Fibroblast of lung (primary cell): Measurements from ENCODE around the gene COL19A1. TPM values are rescaled to one million over a fixed set of nuclear protein-coding genes. Genes with fewer than 3 reads are reported as not detected.

Source experiments
- DNase-seq, 2 donors: peaks; one replicate each; pipeline versions ENCODE4 v3.0.0 to v3.0.0-alpha.2; 2010; ENCODE audit warnings: low read depth in 2 of 2
- H2AFZ ChIP-seq: 2 replicates; pipeline ENCODE4 v1.5.1; 2012; ENCODE audit warnings: low read length, control low read depth, inconsistent platforms
- H3K27ac ChIP-seq: 2 replicates; pipeline ENCODE4 v1.5.1; 2011; ENCODE audit warnings: low read length, control low read depth; ENCODE audit not compliant: insufficient read depth
- H3K27me3 ChIP-seq: 2 replicates; pipeline ENCODE4 v1.5.1; 2011; ENCODE audit warnings: mild to moderate bottlenecking, low read length; ENCODE audit not compliant: control insufficient read depth, insufficient read depth
- H3K36me3 ChIP-seq: 2 replicates; pipeline ENCODE4 v1.5.1; 2011; ENCODE audit warnings: low read length; ENCODE audit not compliant: control insufficient read depth, insufficient read depth
- H3K4me1 ChIP-seq: 2 replicates; pipeline ENCODE4 v1.5.1; 2011; ENCODE audit warnings: low read length; ENCODE audit not compliant: control insufficient read depth, insufficient read depth; ENCODE audit errors: extremely low read depth
- H3K4me2 ChIP-seq: 2 replicates; pipeline ENCODE4 v1.5.1; 2011; ENCODE audit warnings: low read length, control low read depth; ENCODE audit not compliant: insufficient read depth; ENCODE audit errors: extremely low read depth
- H3K4me3 ChIP-seq, 4 experiments: fragments of 200-600 bp in 1 of 4; sonication (generic) in 1 of 4; replicated peaks in 1 of 4; 2 replicates each; pipeline ENCODE4 v1.5.1; 2011 to 2016; ENCODE audit warnings: low read length in 4 of 4, low read depth in 3 of 4, mild to moderate bottlenecking in 3 of 4, control low read depth in 2 of 4, inconsistent platforms in 1 of 4, mixed read lengths in 1 of 4; ENCODE audit not compliant: insufficient read depth in 1 of 4; ENCODE audit errors: control extremely low read depth in 1 of 4
- H3K79me2 ChIP-seq: 2 replicates; pipeline ENCODE4 v1.5.1; 2012; ENCODE audit warnings: mild to moderate bottlenecking, low read length, inconsistent platforms; ENCODE audit not compliant: control insufficient read depth, insufficient read depth
- H3K9ac ChIP-seq: 2 replicates; pipeline ENCODE4 v1.5.1; 2011; ENCODE audit warnings: mild to moderate bottlenecking, low read length, control low read depth; ENCODE audit not compliant: insufficient read depth
- H3K9me3 ChIP-seq: 2 replicates; pipeline ENCODE4 v1.5.1; 2012; ENCODE audit warnings: low read depth, low read length; ENCODE audit not compliant: control insufficient read depth, insufficient read depth
- H4K20me1 ChIP-seq: 2 replicates; pipeline ENCODE4 v1.5.1; 2011; ENCODE audit warnings: low read length; ENCODE audit not compliant: control insufficient read depth, insufficient read depth; ENCODE audit errors: extremely low read depth
- CTCF ChIP-seq, 2 donors: IDR thresholded peaks in 1 of 2; conservative IDR thresholded peaks in 1 of 2; 1 replicate in 1 of 2; 2 replicates in 1 of 2; pipeline ENCODE4 v1.5.1; 2011 to 2012; ENCODE audit warnings: low read length in 2 of 2, control low read depth in 1 of 2, inconsistent platforms in 1 of 2, low read depth in 1 of 2, mild to moderate bottlenecking in 1 of 2
- EZH2 ChIP-seq: IDR thresholded peaks from 2 replicates; pipeline ENCODE4 v1.5.1; 2012; ENCODE audit warnings: low read length, control low read depth, mild to moderate bottlenecking; ENCODE audit errors: missing control alignments
- polyA plus RNA-seq, 2 donors: library from polyadenylated mRNA; depleted of rRNA in 1 of 2; stranded (reverse) in 1 of 2; unstranded in 1 of 2; fragments of >200 nt; gene quantifications; 2 replicates each; pipeline ENCODE4 v1.2.1, GENCODE V29; 2011 to 2012; ENCODE audit warnings: missing spikeins in 1 of 2
- total RNA-seq: library from RNA; depleted of rRNA; stranded (reverse); fragments of >200 nt; gene quantifications from 2 replicates; pipeline ENCODE4 v1.2.1, GENCODE V29; 2014

COL19A1 gene
- total and polyA plus RNA-seq, 2 donors (not counting 1 experiment from before 2014, with no cell fraction given): 0.01 TPM; not detected in 1

GRCh38 chr6:70134542-70134941 is 268.2 kb downstream of the COL19A1 start:
- Histone ChIP-seq H3K27me3 (no peaks in the 10 kb centered on the region), H3K4me2 (no peak overlapping the region), H2AFZ (no peak overlapping the region), H3K79me2 (no peaks in the 10 kb centered on the region), H3K4me3 (no peak overlapping the region), H4K20me1 (no peaks in the 10 kb centered on the region), H3K9me3 (no peaks in the 10 kb centered on the region), H3K27ac (no peak overlapping the region), H3K9ac (no peak overlapping the region), H3K36me3 (no peaks in the 10 kb centered on the region), H3K4me1 (no peaks in the 10 kb centered on the region)
- no peak for TF ChIP-seq EZH2
- no peak for DNase-seq

- Histone ChIP-seq H3K4me2 (no peak overlapping the region), H3K4me3 (no peak overlapping the region), H3K27me3 (no peaks in the 10 kb centered on the region), H3K79me2 (no peaks in the 10 kb centered on the region), H3K4me1 (no peaks in the 10 kb centered on the region), H3K9me3 (no peaks in the 10 kb centered on the region), H4K20me1 (no peaks in the 10 kb centered on the region), H3K9ac (no peak overlapping the region), H2AFZ (no peak overlapping the region), H3K36me3 (no peaks in the 10 kb centered on the region), H3K27ac (no peak overlapping the region)
- no peak for DNase-seq
- TF ChIP-seq CTCF (conservative IDR thresholded peaks at IDR 0.05 in 1 of 2, IDR thresholded peaks at IDR 0.05 in 1 of 2; ENCODE audit: low read depth in 1 of 2, low read length in 2 of 2): no peak
- no peak for TF ChIP-seq EZH2
Observed at GRCh38 chr6:70135219-70136160, 269.1 kb downstream of the COL19A1 start.

GRCh38 chr6:70136996-70137395 is 270.6 kb downstream of the COL19A1 start:
- H3K36me3 ChIP-seq: no peaks in the 10 kb centered on the region
- no peak for DNase-seq
- no peaks in the 10 kb centered on the region for H4K20me1 ChIP-seq
- H3K4me3 ChIP-seq: no peak overlapping the region
- no peak for TF ChIP-seq EZH2
- H3K79me2 ChIP-seq: no peaks in the 10 kb centered on the region
- H3K27ac ChIP-seq: no peak overlapping the region
- no peaks in the 10 kb centered on the region for H3K27me3 ChIP-seq
- no peak overlapping the region for H2AFZ ChIP-seq
- H3K9me3 ChIP-seq: no peaks in the 10 kb centered on the region
- H3K4me1 ChIP-seq: no peaks in the 10 kb centered on the region
- no peak overlapping the region for H3K9ac ChIP-seq
- H3K4me2 ChIP-seq: no peak overlapping the region

GRCh38 chr6:70140496-70140895 is 274.1 kb downstream of the COL19A1 start:
- DNase-seq: no peak
- Histone ChIP-seq H2AFZ (no peak overlapping the region), H3K9me3 (no peaks in the 10 kb centered on the region), H4K20me1 (no peaks in the 10 kb centered on the region), H3K27ac (no peak overlapping the region), H3K27me3 (no peaks in the 10 kb centered on the region), H3K4me2 (no peak overlapping the region), H3K36me3 (no peaks in the 10 kb centered on the region), H3K4me3 (no peak overlapping the region), H3K4me1 (no peaks in the 10 kb centered on the region), H3K9ac (no peak overlapping the region), H3K79me2 (no peaks in the 10 kb centered on the region)
- TF ChIP-seq EZH2 (no peak), CTCF (conservative IDR thresholded peaks at IDR 0.05 in 1 of 2, IDR thresholded peaks at IDR 0.05 in 1 of 2; ENCODE audit: low read depth in 1 of 2, low read length in 2 of 2) (no peak)
